DOHH2 (cell line): ENCODE results near the gene SLC25A13.

Experiments
- CTCF ChIP-seq: fragments of 200-600 bp; sonication (generic); IDR thresholded peaks from one replicate; pipeline ENCODE4 v1.5.1; 2014; ENCODE audit warnings: antibody characterized with exemption, mild to moderate bottlenecking, low read depth, low read length; ENCODE audit not compliant: poor library complexity, severe bottlenecking
- EZH2phosphoT487 ChIP-seq: fragments of 200-600 bp; sonication (generic); IDR thresholded peaks from 2 replicates; pipeline ENCODE4 v1.6.1; 2017; ENCODE audit warnings: borderline replicate concordance, mild to moderate bottlenecking, antibody characterized with exemption, low read length, moderate library complexity, mixed read lengths

DNA sequence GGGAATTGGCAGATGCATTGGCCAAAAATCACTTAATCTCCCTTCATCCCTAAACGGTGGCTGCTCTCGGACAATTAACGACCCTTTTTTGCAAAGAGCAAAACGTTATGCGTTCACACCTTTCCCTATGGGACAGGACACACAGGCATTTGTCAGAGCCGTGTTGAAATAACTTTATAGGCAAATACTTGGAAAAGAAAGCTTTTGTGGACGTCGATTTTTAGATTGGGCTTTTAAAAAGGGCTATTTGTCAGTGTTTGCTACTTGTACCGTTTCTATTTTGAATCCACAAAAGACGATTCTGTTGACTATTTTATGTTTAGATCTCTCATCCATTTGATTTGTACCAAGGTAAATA, 245.6 kb downstream of the SLC25A13 start:
- TF ChIP-seq CTCF (no peak), EZH2phosphoT487 (no peak)
